Left lung (tissue), 10 donors: ENCODE measurements around the gene PIGL. TPM values are rescaled to one million over a fixed set of nuclear protein-coding genes. Genes with fewer than 3 reads are reported as not detected.

Source experiments
- ATAC-seq: fragments of 200-7000 bp; cut with Tn5 transposase; one replicate; pipeline ENCODE4 v1.9.1; 2020; ENCODE audit warnings: moderate library complexity
- DNase-seq, 4 donors: peaks; one replicate each; pipeline ENCODE4 v3.0.0-alpha.2; 2013 to 2020
- H3K27ac ChIP-seq, 2 donors: fragments of 200-600 bp; sonication (generic) in 1 of 2; one replicate each; pipeline versions ENCODE4 v1.5.0 to v1.8.0; 2020 to 2021
- H3K27me3 ChIP-seq, 2 donors: fragments of 200-600 bp; sonication (generic) in 1 of 2; one replicate each; pipeline versions ENCODE4 v1.5.0 to v1.8.0; 2020 to 2021
- H3K36me3 ChIP-seq, 2 donors: fragments of 200-600 bp; sonication (generic) in 1 of 2; one replicate each; pipeline versions ENCODE4 v1.5.0 to v1.8.0; 2020 to 2021
- H3K4me1 ChIP-seq, 2 donors: fragments of 200-600 bp; one replicate each; pipeline ENCODE4 v1.8.0; 2021
- H3K4me3 ChIP-seq, 2 donors: fragments of 200-600 bp; sonication (generic) in 1 of 2; one replicate each; pipeline versions ENCODE4 v1.5.0 to v1.8.0; 2020 to 2021; ENCODE audit warnings: mild to moderate bottlenecking in 1 of 2
- H3K9me3 ChIP-seq, 2 donors: fragments of 200-600 bp; sonication (generic) in 1 of 2; one replicate each; pipeline versions ENCODE4 v1.5.0 to v1.8.0; 2020 to 2021
- intact Hi-C, 2 donors: fragments of 100-400 bp; cut with DNase I; formaldehyde crosslinking; loops; one replicate each; pipeline versions ENCODE4 v1.11.2 to v1.14.2; 2022
- polyA plus RNA-seq, 6 donors: library from polyadenylated mRNA; unstranded; fragments of 120-200 nt; gene quantifications; one replicate each; pipeline ENCODE4 v1.2.1, GENCODE V29; 2013; ENCODE audit not compliant: insufficient read length in 6 of 6
- total RNA-seq, 2 donors: library from RNA; stranded (reverse); fragmentation: NEBNext Ultra II Directional; extraction: Animal tissue kit (Norgen Biotek cat#: 25700); gene quantifications; one replicate each; pipeline ENCODE4 v1.2.1, GENCODE V29; 2021
- TF ChIP-seq, protein P1 (sequence below), 2 donors: fragments of 200-600 bp; sonication (generic) in 1 of 2; IDR thresholded peaks; one replicate each; pipeline versions ENCODE4 v1.5.0 to v1.8.0; 2021; ENCODE audit warnings: antibody characterized with exemption in 2 of 2
- donor health status: DM: no; HTN: yes; CAD: no.
- donor health status: DM: no; HTN: no; CAD: no.

PIGL gene
- total and polyA plus RNA-seq, 8 donors = 15.9 to 56.0 (median 40.5) TPM

DNA sequence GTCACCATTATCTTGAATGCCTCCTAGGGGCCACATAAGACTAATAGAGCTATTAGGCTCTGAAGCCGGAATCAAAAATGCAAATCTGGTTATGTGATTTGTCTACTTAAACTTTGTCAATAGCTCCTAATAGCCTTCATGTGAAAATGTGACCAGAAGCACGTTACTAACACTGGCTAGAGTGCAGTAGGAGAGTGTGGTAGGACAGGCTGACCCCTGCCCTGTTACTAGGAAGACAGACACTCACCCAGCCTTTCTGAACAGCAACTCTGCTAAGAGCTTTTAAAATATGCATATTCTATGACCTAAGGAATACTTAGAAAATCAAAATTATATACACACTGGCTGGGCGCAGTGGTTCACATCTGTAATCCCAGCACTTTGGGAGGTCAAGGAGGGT lies 110.0 kb downstream of the PIGL start:
- Histone ChIP-seq H3K27me3 (no peaks in the 10 kb centered on the region), H3K36me3 (peaks cover 0 to 26% of the 10 kb centered on the region in 2 donors), H3K4me3 (no peak overlapping the region), H3K4me1 (no peaks in the 10 kb centered on the region), H3K27ac (no peak overlapping the region), H3K9me3 (no peaks in the 10 kb centered on the region)
- TF ChIP-seq, protein P1, sequence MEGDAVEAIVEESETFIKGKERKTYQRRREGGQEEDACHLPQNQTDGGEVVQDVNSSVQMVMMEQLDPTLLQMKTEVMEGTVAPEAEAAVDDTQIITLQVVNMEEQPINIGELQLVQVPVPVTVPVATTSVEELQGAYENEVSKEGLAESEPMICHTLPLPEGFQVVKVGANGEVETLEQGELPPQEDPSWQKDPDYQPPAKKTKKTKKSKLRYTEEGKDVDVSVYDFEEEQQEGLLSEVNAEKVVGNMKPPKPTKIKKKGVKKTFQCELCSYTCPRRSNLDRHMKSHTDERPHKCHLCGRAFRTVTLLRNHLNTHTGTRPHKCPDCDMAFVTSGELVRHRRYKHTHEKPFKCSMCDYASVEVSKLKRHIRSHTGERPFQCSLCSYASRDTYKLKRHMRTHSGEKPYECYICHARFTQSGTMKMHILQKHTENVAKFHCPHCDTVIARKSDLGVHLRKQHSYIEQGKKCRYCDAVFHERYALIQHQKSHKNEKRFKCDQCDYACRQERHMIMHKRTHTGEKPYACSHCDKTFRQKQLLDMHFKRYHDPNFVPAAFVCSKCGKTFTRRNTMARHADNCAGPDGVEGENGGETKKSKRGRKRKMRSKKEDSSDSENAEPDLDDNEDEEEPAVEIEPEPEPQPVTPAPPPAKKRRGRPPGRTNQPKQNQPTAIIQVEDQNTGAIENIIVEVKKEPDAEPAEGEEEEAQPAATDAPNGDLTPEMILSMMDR (IDR thresholded peaks at IDR 0.05) = no peak
- intact Hi-C loops = no loop called here
- ATAC-seq (no peak), DNase-seq (no peak)

DNA sequence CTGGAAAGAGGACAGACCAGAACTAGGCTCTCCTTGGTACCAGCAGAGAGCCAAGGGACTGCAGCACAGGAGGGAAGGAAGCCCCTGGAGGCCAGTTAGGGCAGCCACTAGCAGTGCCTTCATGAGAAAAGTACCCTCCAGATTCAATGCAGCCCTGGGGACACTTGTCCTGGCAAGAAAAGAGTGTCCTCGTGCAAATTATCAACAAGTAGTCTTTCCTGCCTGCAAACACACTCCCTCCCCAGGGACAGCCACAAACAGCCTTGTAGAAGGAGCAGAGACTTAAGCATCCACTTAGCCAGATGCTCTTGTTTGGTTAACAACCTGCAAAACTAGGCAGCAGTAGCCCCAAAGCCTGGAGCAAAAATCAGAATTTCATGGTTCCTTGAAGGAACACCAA lies 112.0 kb downstream of the PIGL start:
- ATAC-seq (peak; percentile 82), DNase-seq (peak in 1 of 4 donors; percentile 17)
- Histone ChIP-seq H3K9me3 (no peaks in the 10 kb centered on the region), H3K27ac (no peak overlapping the region), H3K27me3 (no peaks in the 10 kb centered on the region), H3K4me1 (no peaks in the 10 kb centered on the region), H3K36me3 (peaks cover 0 to 22% of the 10 kb centered on the region in 2 donors), H3K4me3 (no peak overlapping the region)
- TF ChIP-seq, protein P1 (IDR thresholded peaks at IDR 0.05) = no peak
- intact Hi-C loops = no loop called here

DNA sequence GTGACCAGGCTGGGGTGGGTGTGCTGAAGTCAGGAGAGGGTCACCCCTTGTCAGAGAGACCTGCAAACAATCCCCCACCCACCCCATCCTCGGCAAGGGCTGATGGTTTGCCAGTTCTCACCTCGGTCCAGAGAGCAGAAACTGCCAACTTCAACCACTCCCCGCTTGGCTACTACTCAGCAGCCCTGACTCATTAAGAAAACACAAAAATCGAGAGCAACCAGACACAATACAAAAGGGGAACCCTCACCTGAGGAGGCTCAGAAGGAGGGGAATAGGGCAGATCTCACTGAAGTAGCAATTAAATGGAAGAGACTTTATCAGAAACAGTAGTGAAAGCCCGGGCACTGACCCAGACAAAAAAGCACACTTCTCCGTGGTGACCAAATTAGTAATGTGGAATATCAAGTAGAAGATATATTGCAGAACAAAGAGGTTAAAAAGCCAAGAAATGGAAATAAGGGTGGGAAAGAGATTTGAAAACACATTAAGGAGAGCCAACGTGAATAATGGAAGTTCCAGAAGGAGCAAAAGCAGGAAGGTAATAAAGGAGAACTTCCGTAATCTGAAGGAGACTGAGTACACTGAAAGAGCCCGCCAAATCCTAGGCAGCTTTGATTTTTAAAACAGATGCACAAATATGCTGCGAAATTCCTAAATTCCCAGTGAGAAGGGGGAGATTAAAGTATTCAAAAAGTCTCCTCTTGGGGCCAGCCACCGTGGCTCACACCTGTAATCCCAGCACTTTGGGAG lies 112.7 kb downstream of the PIGL start:
- peak; percentile 96 for ATAC-seq
- H3K4me3 ChIP-seq = no peak overlapping the region
- no peaks in the 10 kb centered on the region for H3K9me3 ChIP-seq
- no peaks in the 10 kb centered on the region for H3K27me3 ChIP-seq
- TF ChIP-seq, protein P1 (IDR thresholded peaks at IDR 0.05) = no peak
- peak in 2 of 4 donors; percentile 25 to 45 for DNase-seq
- H3K36me3 ChIP-seq = peaks cover 0 to 22% of the 10 kb centered on the region in 2 donors
- no peak overlapping the region for H3K27ac ChIP-seq
- intact Hi-C loops = no loop called here
- H3K4me1 ChIP-seq = no peaks in the 10 kb centered on the region

DNA sequence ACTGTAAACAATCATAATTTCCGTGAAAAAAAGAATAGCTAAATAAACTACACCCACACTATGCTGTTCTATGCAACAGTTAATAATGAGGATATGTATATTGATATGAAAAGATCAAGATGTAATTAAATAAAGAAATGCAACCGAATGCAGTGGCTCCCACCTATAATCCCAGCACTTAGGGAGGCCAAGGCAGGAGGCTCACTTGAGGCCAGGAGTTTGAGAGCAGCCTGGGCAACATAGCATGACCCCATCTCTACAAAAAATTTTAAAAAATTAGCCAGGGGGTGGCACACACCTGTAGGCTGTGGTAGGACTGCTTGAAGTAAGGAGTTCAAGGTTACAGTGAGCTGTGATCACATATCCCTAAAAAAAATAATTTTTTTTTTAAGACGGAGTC lies 121.4 kb downstream of the PIGL start:
- TF ChIP-seq, protein P1 (IDR thresholded peaks at IDR 0.05) = no peak
- Histone ChIP-seq H3K27me3 (no peaks in the 10 kb centered on the region), H3K27ac (no peak overlapping the region), H3K4me3 (no peak overlapping the region), H3K9me3 (no peaks in the 10 kb centered on the region), H3K36me3 (peaks cover 0 to 11% of the 10 kb centered on the region in 2 donors), H3K4me1 (no peaks in the 10 kb centered on the region)
- intact Hi-C loops = no loop called here
- ATAC-seq (no peak), DNase-seq (no peak)

DNA sequence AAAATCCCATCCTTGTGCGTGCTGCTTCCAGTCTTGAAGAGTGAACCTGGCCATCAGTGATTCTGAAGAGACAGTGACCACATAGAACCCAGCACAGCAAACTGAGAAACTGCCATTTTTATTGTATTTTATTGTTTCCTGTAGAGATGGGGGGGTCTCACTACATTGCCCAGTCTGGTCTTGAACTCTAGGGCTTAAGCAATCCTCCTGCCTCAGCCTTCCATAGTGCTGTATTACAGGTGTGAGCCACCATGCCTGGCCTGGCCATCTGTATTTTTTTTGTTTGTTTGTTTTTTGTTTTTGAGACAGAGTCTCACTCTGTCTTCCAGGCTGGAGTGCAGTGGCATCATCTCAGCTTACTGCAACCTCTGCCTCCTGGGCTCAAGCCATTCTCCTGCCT lies 122.4 kb downstream of the PIGL start:
- Histone ChIP-seq H3K36me3 (peaks cover 0 to 17% of the 10 kb centered on the region in 2 donors), H3K4me1 (no peaks in the 10 kb centered on the region), H3K27me3 (no peaks in the 10 kb centered on the region), H3K27ac (no peak overlapping the region), H3K4me3 (no peak overlapping the region), H3K9me3 (no peaks in the 10 kb centered on the region)
- ATAC-seq = no peak
- intact Hi-C loops = no loop called here
- DNase-seq = no peak
- TF ChIP-seq, protein P1 (IDR thresholded peaks at IDR 0.05) = no peak
